Kidney (tissue), 14 donors: ENCODE data around the gene PIK3AP1. TPM values are rescaled to one million over a fixed set of nuclear protein-coding genes. Genes with fewer than 3 reads are reported as not detected.

ENCODE experiments used
- DNase-seq, 5 donors: peaks; one replicate each; pipeline ENCODE4 v3.0.0-alpha.2; 2013 to 2020
- FAIRE-seq: peaks from 2 replicates; lab custom pipeline; 2012; peaks lifted over from hg19 to GRCh38; lab: Jason Lieb, UNC
- H3K27ac ChIP-seq, 2 donors: one replicate each; pipeline ENCODE4 v1.7.0; 2013; ENCODE audit warnings: low read depth in 2 of 2, low read length in 2 of 2, inconsistent platforms in 1 of 2
- H3K27me3 ChIP-seq: one replicate; pipeline ENCODE4 v1.7.1; 2013; ENCODE audit warnings: low read length, inconsistent platforms; ENCODE audit not compliant: control insufficient read depth, insufficient read depth
- H3K36me3 ChIP-seq, 3 donors: one replicate each; pipeline versions ENCODE4 v1.7.0 to v1.7.1; 2013; ENCODE audit warnings: low read length in 3 of 3, control low read depth in 1 of 3, inconsistent platforms in 1 of 3; ENCODE audit not compliant: insufficient read depth in 3 of 3, control insufficient read depth in 2 of 3
- H3K4me1 ChIP-seq, 3 donors: one replicate each; pipeline versions ENCODE4 v1.7.0 to v1.7.1; 2013; ENCODE audit warnings: low read length in 3 of 3, inconsistent platforms in 1 of 3, low read depth in 1 of 3; ENCODE audit not compliant: control insufficient read depth in 2 of 3, insufficient read depth in 2 of 3
- H3K4me3 ChIP-seq, 3 donors: one replicate each; pipeline versions ENCODE4 v1.7.0 to v1.8.1; 2013; ENCODE audit warnings: low read length in 3 of 3, control low read depth in 1 of 3, inconsistent platforms in 1 of 3
- H3K9ac ChIP-seq, 3 donors: one replicate each; pipeline versions ENCODE4 v1.7.0 to v1.7.1; 2013; ENCODE audit warnings: low read length in 3 of 3, control low read depth in 1 of 3, inconsistent platforms in 1 of 3
- H3K9me3 ChIP-seq, 3 donors: one replicate each; pipeline versions ENCODE4 v1.7.0 to v1.7.1; 2013; ENCODE audit warnings: low read length in 3 of 3, control low read depth in 1 of 3, inconsistent platforms in 1 of 3; ENCODE audit not compliant: control insufficient read depth in 2 of 3, insufficient read depth in 1 of 3
- CTCF ChIP-seq: IDR thresholded peaks from 3 replicates; pipeline ENCODE4 v1.5.1; 2012; ENCODE audit warnings: mild to moderate bottlenecking, moderate library complexity, borderline replicate concordance; ENCODE audit not compliant: insufficient read depth; ENCODE audit errors: extremely low read depth
- intact Hi-C: fragments of 100-400 bp; cut with DNase I; formaldehyde crosslinking; loops from one replicate; pipeline ENCODE4 v1.11.1; 2022
- polyA plus RNA-seq: library from polyadenylated mRNA; stranded (reverse); fragments of 350-450 nt; fragmentation: Illumina TruSeq; extraction: RNeasy Lipid Tissue Mini Kit (QIAGEN cat#74804); gene quantifications from one replicate; pipeline ENCODE4 v1.2.3, GENCODE V29; 2014; ENCODE audit warnings: low read depth, low replicate concordance; ENCODE audit not compliant: insufficient read depth
- total RNA-seq: library from RNA; stranded (reverse); fragmentation: NEBNext Ultra II Directional; extraction: Animal tissue kit (Norgen Biotek cat#: 25700); gene quantifications from one replicate; pipeline ENCODE4 v1.2.1, GENCODE V29; 2021
- donor health status: control.
- donor health status: control.
- donor health status: control.
- donor health status: control.
- donor health status: control.
- donor health status: DM: yes; HTN: yes; CAD: no.
- donor health status: Normal renal cell carcinoma (clear cell type).

PIK3AP1 gene
- total and polyA plus RNA-seq, 2 donors from 2014 or later = 6.5 to 28.4 TPM

GRCh38 chr10:96686514-96686913 lies 33.8 kb downstream of the PIK3AP1 start:
- no peak for DNase-seq
- intact Hi-C loops = no loop called here
- no peak for FAIRE-seq
- no peak for TF ChIP-seq CTCF
- Histone ChIP-seq H3K36me3 (no peaks in the 10 kb centered on the region), H3K27ac (no peak overlapping the region), H3K4me1 (no peaks in the 10 kb centered on the region), H3K4me3 (no peak overlapping the region), H3K9me3 (no peaks in the 10 kb centered on the region), H3K27me3 (no peaks in the 10 kb centered on the region), H3K9ac (no peak overlapping the region)

GRCh38 chr10:96685306-96685705 lies 35.0 kb downstream of the PIK3AP1 start:
- FAIRE-seq (no peak), DNase-seq (no peak)
- no peak for TF ChIP-seq CTCF
- Histone ChIP-seq H3K4me1 (no peaks in the 10 kb centered on the region), H3K27me3 (no peaks in the 10 kb centered on the region), H3K36me3 (no peaks in the 10 kb centered on the region), H3K9ac (no peak overlapping the region), H3K4me3 (no peak overlapping the region), H3K27ac (no peak overlapping the region), H3K9me3 (no peaks in the 10 kb centered on the region)
- intact Hi-C loops = no loop called here

GRCh38 chr10:96684826-96685225 lies 35.5 kb downstream of the PIK3AP1 start:
- Histone ChIP-seq H3K27me3 (no peaks in the 10 kb centered on the region), H3K9me3 (no peaks in the 10 kb centered on the region), H3K4me3 (no peak overlapping the region), H3K27ac (no peak overlapping the region), H3K9ac (no peak overlapping the region), H3K36me3 (no peaks in the 10 kb centered on the region), H3K4me1 (no peaks in the 10 kb centered on the region)
- no peak for DNase-seq
- intact Hi-C loops = no loop called here
- TF ChIP-seq CTCF = no peak
- FAIRE-seq = no peak

- TF ChIP-seq CTCF = no peak
These were observed 36.6 kb downstream of the PIK3AP1 start for GRCh38 chr10:96683710-96684109.

More at GRCh38 chr10:96683710-96684109, 36.6 kb downstream of the PIK3AP1 start:
- H3K4me1 ChIP-seq = no peaks in the 10 kb centered on the region
- DNase-seq (no peak), FAIRE-seq (no peak)
- no peaks in the 10 kb centered on the region for H3K27me3 ChIP-seq
- no peak overlapping the region for H3K9ac ChIP-seq
- H3K9me3 ChIP-seq = no peaks in the 10 kb centered on the region
- H3K4me3 ChIP-seq = no peak overlapping the region
- intact Hi-C loops = no loop called here
- no peak overlapping the region for H3K27ac ChIP-seq
- no peaks in the 10 kb centered on the region for H3K36me3 ChIP-seq
